GM23338 (cell line): ENCODE results near the gene SP140L.
"Not testable (repeated sequence)": the region's sequence is repeated elsewhere in the genome, so short reads cannot be mapped to it uniquely, and the experiment has no call there.

Experiments
- CTCF ChIP-seq, 2 experiments: fragments of 200-600 bp in 1 of 2; sonication (generic) in 1 of 2; conservative IDR thresholded peaks; 2 replicates each; pipeline versions ENCODE4 v1.5.1 to v1.6.1; 2016 to 2017; ENCODE audit warnings: antibody characterized with exemption in 2 of 2, low read depth in 2 of 2, mild to moderate bottlenecking in 2 of 2, moderate library complexity in 1 of 2
- EZH2 ChIP-seq: fragments of 200-600 bp; sonication (generic); IDR thresholded peaks from one replicate; pipeline ENCODE4 v1.8.0; 2017; ENCODE audit warnings: antibody characterized with exemption, mild to moderate bottlenecking, low read depth; ENCODE audit not compliant: unreplicated experiment
- POLR2AphosphoS5 ChIP-seq: IDR thresholded peaks from 2 replicates; pipeline ENCODE4 v1.6.1; 2016; ENCODE audit warnings: antibody characterized with exemption, low read depth
- REST ChIP-seq: IDR thresholded peaks from one replicate; pipeline ENCODE4 v1.6.1; 2018; ENCODE audit warnings: antibody characterized with exemption; ENCODE audit not compliant: unreplicated experiment
- STAT1 ChIP-seq: IDR thresholded peaks from one replicate; pipeline ENCODE4 v1.6.1; 2016; ENCODE audit warnings: antibody characterized with exemption; ENCODE audit not compliant: unreplicated experiment

GRCh38 chr2:230398698-230399097 lies 71.7 kb downstream of the SP140L start:
- TF ChIP-seq CTCF (conservative IDR thresholded peaks at IDR 0.05; ENCODE audit: low read depth in 2 of 2); EZH2; REST; STAT1; POLR2AphosphoS5: not testable (repeated sequence)
